Activated naive CD4-positive, alpha-beta T cell treated with Interleukin-2 at 50 U/mL for 16 hours (primary cell): Measurements from ENCODE around the gene P2RX7.

Experiments used
- DNase-seq: peaks from one replicate; pipeline ENCODE4 v3.0.0-alpha.2; 2020

Gene P2RX7

DNA sequence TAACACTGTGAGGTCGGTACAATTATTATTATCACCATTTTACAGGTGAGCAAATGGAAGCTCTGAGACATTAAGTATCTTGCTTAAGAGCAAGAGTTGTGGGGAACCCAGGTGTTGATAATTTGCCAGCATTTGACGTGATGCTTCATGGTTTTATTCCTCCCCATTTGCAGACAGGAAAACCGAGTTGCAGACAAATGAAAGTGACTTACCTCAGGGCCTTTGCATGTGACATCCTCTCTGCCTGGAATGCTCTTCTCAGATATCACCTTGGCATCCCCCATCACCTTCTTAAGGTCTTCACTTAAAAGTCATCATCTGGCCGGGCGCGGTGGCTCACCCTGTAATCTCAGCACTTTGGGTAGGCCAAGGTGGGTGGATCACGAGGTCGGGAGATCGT is 21.0 kb upstream of the P2RX7 start:
- no peak for DNase-seq

GRCh38 chr12:121112496-121112895 is 20.2 kb upstream of the P2RX7 start:
- no peak for DNase-seq

DNA sequence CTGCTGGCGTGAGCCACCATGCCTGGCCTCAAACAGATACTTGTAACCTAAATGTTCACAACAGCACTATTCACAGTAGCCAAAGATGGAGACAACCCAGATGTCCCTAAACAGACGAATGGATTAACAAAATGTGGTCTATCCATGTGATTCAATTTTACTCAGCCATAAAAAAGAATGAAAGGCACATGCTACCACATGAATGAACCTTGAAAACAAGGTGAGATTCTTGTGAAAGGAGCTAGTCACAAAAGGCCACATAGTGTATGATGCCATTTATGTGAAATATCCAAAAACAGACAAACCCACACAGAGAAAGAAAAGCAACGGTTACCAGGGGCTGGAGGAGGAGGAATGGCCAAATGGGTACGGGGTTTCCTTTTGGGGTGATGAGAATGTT is 19.6 kb upstream of the P2RX7 start:
- DNase-seq: no peak

GRCh38 chr12:121114019-121114639 is 18.5 kb upstream of the P2RX7 start:
- no peak for DNase-seq

GRCh38 chr12:121114806-121115205 is 17.9 kb upstream of the P2RX7 start:
- no peak for DNase-seq

DNA sequence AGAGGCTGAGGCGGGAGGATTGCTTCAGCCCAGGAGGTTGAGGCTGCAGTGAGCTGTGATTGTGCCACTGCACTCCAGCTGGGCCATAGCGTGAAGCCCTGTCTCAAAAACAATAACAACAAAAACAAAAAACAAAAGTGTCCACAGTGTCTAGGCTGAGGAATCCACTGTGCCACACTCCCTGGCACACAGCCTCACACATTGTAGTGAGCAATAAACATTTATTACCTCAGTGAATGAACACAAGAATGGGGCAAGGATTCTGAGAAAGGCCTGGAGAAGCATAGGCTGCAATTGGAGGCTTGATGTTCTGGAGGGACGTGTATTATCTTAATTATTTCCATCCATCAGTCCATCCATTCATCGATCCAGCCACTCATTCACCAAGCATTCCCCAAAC is 17.1 kb upstream of the P2RX7 start:
- no peak for DNase-seq

GRCh38 chr12:121116318-121117225 is 16.1 kb upstream of the P2RX7 start:
- no peak for DNase-seq

GRCh38 chr12:121117226-121117777 is 15.4 kb upstream of the P2RX7 start:
- DNase-seq: no peak

- no peak for DNase-seq
Measured at GRCh38 chr12:121120323-121120722, 12.4 kb upstream of the P2RX7 start.

- no peak for DNase-seq
Measured at GRCh38 chr12:121120989-121121755, 11.5 kb upstream of the P2RX7 start.

GRCh38 chr12:121121805-121122204 is 10.9 kb upstream of the P2RX7 start:
- no peak for DNase-seq

DNA sequence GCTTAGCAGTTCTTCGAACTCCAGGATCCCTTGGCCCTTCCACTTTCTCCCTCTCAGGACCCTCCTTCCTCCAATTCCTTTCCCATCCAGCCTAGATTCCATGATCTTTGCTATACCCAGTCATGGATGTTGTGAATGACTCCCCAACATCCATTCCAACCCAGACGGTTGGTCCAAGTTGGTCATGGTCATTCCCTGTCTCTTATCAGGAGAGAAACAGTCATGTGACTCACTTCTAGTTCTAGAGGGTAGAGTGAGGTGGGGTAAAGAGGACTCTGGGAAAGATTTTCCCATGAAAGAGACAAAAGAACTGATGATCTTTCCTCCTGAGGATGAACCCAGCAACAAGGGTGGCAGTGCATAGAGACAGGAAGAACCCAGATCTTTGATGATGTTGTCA is 9.2 kb upstream of the P2RX7 start:
- no peak for DNase-seq

DNA sequence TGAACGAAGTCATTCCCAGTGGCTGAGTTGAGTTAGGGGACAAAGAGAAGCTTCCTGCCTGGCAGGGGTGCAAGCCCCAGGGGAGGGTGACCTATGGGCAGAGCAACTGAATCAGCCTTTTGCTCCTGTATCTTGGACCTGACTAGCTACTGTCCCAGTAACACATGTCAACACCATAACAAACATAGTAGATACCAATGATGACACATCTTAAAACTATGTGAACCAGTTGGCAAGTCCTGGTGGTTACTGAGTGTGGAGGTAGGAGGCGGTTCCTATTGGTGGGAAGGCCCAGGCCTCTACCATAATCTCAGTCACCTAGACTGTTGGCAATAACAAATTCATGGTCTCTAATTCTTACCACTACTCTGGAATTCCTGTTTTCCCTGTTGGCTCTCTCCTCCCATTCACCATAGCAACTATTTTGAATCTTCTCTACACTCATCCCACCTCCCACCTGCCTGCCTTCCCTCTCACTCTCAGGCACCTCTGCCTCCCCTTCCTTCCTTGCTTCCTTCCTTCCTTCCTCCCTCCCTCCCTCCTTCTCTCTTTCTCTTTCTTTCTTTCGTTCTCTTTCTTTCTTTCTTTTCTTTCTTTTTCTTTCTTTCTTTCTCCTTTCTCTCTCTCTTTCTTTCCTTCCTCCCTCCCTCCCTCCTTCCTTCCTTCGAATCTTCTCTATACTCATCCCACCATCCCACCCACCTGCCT is 8.1 kb upstream of the P2RX7 start:
- DNase-seq: peak; percentile 54

DNA sequence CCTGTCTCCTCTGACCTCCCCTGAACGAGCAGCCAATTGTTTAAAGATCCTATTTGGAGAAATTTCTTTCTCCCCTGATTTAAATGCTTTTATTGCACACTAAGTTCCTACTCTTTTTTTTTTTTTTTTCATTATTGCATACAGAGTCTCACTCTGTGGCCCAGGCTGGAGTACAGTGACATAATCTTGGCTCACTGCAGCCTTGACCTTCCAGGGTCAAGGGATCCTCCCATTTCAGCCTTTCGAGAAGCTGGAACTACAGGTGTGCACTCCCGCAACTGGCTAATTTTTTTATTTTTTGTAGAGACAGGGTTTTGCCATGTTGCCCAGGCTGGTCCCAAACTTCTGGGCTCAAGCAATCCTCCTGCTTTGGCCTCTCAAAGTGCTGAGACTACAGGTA is 5.2 kb upstream of the P2RX7 start:
- DNase-seq: no peak

DNA sequence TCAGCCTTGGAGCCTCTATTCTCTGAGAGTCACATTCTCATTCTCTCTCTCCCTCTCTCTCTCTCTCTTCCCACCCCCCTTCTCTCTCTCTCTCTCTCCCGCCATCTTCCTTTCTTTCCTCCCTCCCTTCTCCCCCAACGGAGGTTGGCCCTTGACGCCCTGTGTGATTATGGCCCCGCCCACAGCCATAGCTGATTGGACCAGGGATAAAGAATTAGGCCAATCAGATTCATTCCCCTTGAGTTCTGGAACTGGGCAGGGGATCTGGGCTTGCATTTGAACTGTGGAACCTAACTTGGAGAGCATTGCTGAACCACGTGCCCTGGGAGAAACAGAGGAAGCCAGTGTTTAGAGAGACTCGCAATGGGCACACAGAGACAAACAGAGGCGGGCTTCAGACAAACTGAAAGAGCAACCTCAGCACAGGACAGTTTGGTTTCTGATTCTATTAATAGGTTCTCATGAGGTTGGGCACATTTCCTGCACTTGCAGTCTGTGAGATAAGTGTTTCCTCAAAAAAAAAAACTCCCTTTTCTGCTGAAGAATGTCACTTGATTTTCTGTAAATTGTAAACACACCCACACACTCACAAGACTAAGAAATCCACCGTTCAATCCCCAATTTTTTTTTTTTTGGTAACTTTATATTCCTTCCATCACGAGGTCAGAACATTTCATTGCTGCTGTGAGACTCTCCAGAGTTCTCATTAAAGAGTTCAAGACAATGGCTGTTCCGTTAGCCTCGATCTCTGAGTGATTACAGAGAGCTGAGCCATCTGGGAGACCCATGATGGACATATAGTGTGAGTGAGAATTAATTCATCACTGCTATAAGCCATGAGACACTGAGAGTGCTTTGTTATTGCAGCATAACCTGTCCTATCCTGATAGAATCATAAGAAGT is 3.5 kb upstream of the P2RX7 start:
- peak; percentile 86 for DNase-seq

DNA sequence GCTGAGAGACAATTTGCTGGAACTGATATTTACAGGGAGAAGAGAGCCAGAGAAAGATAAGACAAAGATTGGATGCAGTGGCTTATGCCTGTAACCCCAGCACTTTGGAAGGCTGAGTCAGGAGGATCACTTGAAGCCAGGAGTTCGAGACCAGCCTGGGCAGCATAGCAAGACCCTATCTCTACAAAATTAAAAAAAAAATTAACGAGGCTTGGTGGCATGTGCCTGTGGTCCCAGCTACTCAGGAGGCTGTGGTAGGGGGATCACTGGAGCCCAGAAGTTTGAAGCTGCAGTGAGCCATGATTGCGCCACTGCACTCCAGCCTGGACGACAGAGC is 2.9 kb upstream of the P2RX7 start:
- DNase-seq: no peak

DNA sequence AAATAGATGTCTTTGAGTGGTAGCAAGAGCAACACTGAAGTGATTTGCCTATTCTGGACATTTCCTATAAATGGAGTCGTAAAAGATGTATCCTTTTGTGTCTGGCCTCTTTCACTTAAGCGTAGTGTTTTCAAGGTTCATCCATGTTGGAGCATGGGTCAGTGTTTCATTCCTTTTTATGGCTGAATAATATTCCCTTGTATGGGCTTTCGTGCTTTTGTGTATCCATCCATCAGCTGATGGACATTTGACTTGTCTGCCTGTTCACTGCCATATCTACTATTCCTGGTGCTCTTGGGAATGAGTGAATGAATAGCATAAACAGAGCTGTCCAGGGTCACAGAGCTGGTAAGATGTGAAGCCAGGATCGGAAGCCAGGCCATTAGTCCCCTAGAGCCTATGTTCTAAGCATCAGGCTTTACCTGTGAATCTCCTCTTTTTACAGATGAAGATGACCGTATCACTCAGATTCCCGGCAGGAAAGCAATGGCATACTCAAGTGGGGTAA is 1.8 kb upstream of the P2RX7 start:
- DNase-seq: no peak

DNA sequence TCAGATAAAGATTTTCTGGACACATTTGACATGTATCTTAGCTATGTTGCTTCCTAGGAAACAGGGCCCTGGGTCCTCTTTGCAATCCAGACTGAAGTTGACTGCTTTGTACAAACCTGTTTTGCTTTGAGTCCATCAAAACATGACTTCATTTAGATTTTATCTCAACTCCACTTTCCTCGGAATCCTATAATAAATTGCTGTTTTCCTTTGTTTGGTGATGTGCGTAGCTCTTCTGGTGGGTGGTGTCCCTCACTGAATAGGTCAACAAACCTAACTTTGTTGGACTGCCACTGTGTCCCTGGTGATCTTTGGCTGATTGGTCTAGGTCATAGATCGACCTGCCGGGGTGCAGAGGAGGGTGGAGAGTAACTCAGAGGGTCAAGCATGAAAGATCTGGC is 735 bp upstream of the P2RX7 start:
- no peak for DNase-seq

GRCh38 chr12:121133838-121134237 is 1.2 kb downstream of the P2RX7 start:
- DNase-seq: no peak

GRCh38 chr12:121135320-121135719 is 2.6 kb downstream of the P2RX7 start:
- no peak for DNase-seq

DNA sequence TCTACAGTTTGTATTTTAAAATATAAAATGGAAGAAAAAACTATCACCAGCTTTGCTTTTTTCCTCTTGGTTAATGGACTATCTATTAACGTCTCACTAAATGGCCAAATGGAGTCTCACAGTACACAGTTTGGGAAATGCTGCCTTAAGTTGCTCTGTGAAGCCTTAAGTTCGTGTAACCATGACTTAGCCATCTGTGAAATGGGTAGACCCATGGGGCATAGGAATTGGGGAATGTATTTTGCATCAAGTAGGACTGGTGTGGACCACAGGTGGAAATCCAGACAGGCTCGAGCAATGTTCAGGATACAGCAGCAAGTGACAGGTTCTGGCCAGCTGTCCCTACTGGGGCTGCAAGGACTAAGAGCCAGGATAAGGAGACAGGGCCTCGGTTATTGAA is 4.8 kb downstream of the P2RX7 start:
- no peak for DNase-seq

DNA sequence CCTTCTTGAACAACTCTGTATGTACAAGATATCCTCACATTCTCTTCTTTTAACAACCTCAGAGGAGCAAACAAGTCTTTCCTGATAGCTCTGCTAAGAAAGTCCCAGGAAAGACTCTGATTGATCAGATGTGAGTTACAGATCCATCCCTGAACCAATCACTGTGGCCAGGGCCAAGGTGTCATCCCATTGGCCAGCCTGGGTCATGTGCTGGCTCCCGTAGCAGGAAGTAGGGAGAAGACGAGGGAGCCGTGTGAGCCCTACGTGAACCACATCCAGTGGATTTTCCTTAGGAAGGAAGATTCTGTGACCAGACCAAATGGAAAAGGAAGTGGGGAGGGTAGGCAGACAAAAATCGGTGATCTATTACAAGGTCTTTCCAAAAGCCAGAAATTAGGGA is 5.6 kb downstream of the P2RX7 start:
- no peak for DNase-seq
